SK-N-SH (cell line): ENCODE measurements around the gene C22orf15.

Experiments
- CTCF ChIP-seq: fragments of 200-600 bp; sonication (generic); IDR thresholded peaks from 2 replicates; pipeline ENCODE4 v1.6.1; 2017; ENCODE audit warnings: antibody characterized with exemption, mild to moderate bottlenecking, moderate library complexity
- EP300 ChIP-seq, 2 experiments: IDR thresholded peaks; 2 replicates each; pipeline versions ENCODE4 v1.4.0 to v1.6.1; 2012; ENCODE audit warnings: borderline replicate concordance in 1 of 2, low read depth in 1 of 2, low read length in 1 of 2
- EZH2phosphoT487 ChIP-seq: fragments of 200-600 bp; sonication (generic); IDR thresholded peaks from 2 replicates; pipeline ENCODE4 v1.6.1; 2017; ENCODE audit warnings: low read depth, mixed run types, mild to moderate bottlenecking, antibody characterized with exemption, moderate library complexity, borderline replicate concordance
- GATA2 ChIP-seq: sonication (generic); formaldehyde crosslinking; IDR thresholded peaks from 2 replicates; pipeline ENCODE4 v1.5.0; 2020; ENCODE audit warnings: mild to moderate bottlenecking, missing genetic modification reagents
- IRF3 ChIP-seq: fragments of 150-350 bp; IDR thresholded peaks from 2 replicates; pipeline ENCODE4 v1.6.1; 2016; ENCODE audit warnings: mild to moderate bottlenecking, low read depth, low read length
- JUND ChIP-seq: IDR thresholded peaks from 2 replicates; pipeline ENCODE4 v1.4.0; 2012
- MXI1 ChIP-seq: IDR thresholded peaks from 2 replicates; pipeline ENCODE4 v1.6.1; 2012; ENCODE audit warnings: mild to moderate bottlenecking, low read depth, low read length, improper control_type of control experiment
- POLR2AphosphoS5 ChIP-seq: IDR thresholded peaks from 2 replicates; pipeline ENCODE4 v1.6.1; 2012; ENCODE audit warnings: low read depth, low read length
- RAD21 ChIP-seq: IDR thresholded peaks from 2 replicates; pipeline ENCODE4 v1.6.1; 2012; ENCODE audit warnings: mild to moderate bottlenecking, low read length
- REST ChIP-seq: IDR thresholded peaks from 2 replicates; pipeline ENCODE4 v1.6.1; 2012; ENCODE audit warnings: mild to moderate bottlenecking, low read depth, low read length, moderate library complexity

GRCh38 chr22:23801238-23801821 lies 38.5 kb downstream of the C22orf15 start:
- TF ChIP-seq POLR2AphosphoS5 (no peak), JUND (no peak), REST (no peak), EP300 (IDR thresholded peaks at IDR 0.05; ENCODE audit: borderline replicate concordance in 1 of 2, low read depth in 1 of 2, low read length in 1 of 2) (no peak), GATA2 (CRISPR knock-in tag) (no peak), IRF3 (no peak), CTCF (no peak), MXI1 (no peak), RAD21 (no peak), EZH2phosphoT487 (no peak)
